H1 (cell line): Measurements from ENCODE around the gene LCN15. TPM values are rescaled to one million over a fixed set of nuclear protein-coding genes. Genes with fewer than 3 reads are reported as not detected.

Experiments
- BACH1 ChIP-seq: IDR thresholded peaks from 2 replicates; pipeline ENCODE4 v1.6.1; 2012; ENCODE audit warnings: low read length, improper control_type of control experiment
- CBX5 ChIP-seq: fragments of 300-800, 300-1000 bp; sonication (generic); IDR thresholded peaks from 2 replicates; pipeline ENCODE4 v1.7.1; 2016; ENCODE audit warnings: antibody characterized with exemption, low read length, low read depth
- CHD7 ChIP-seq: fragments of 300-600 bp; sonication (generic); IDR thresholded peaks from 2 replicates; pipeline ENCODE4 v1.7.1; 2012; ENCODE audit warnings: low read length, moderate library complexity, mild to moderate bottlenecking, inconsistent platforms; ENCODE audit not compliant: insufficient replicate concordance
- CTCF ChIP-seq, 3 experiments: IDR thresholded peaks; 1 replicate in 2 of 3; 2 replicates in 1 of 3; pipeline versions ENCODE4 v1.5.1 to v1.6.1; 2011; ENCODE audit warnings: low read length in 3 of 3, mild to moderate bottlenecking in 3 of 3, inconsistent platforms in 2 of 3, low read depth in 1 of 3, moderate library complexity in 1 of 3; ENCODE audit not compliant: insufficient read depth in 1 of 3; ENCODE audit errors: control extremely low read depth in 1 of 3
- EZH2 ChIP-seq: fragments of 200-600 bp; sonication (generic); IDR thresholded peaks from 2 replicates; pipeline ENCODE4 v1.7.1; 2012; ENCODE audit warnings: low read depth, mild to moderate bottlenecking, moderate library complexity, low read length, inconsistent platforms; ENCODE audit not compliant: severe bottlenecking
- KDM5A ChIP-seq: fragments of 200-600 bp; IDR thresholded peaks from 2 replicates; pipeline ENCODE4 v1.7.1; 2012; ENCODE audit warnings: mild to moderate bottlenecking, low read length, inconsistent platforms, mixed read lengths
- PHF8 ChIP-seq: fragments of 200-600 bp; sonication (generic); conservative IDR thresholded peaks from 2 replicates; pipeline ENCODE4 v1.7.1; 2012; ENCODE audit warnings: low read depth, mild to moderate bottlenecking, inconsistent platforms, low read length, moderate library complexity
- POLR2A ChIP-seq, 2 experiments: IDR thresholded peaks; 1 replicate in 1 of 2; 2 replicates in 1 of 2; pipeline ENCODE4 v1.6.1; 2011; ENCODE audit warnings: low read depth in 2 of 2, low read length in 2 of 2, mild to moderate bottlenecking in 2 of 2; ENCODE audit errors: control extremely low read depth in 1 of 2
- RFX5 ChIP-seq: IDR thresholded peaks from 2 replicates; pipeline ENCODE4 v1.6.1; 2011; ENCODE audit warnings: low read depth, low read length, improper control_type of control experiment, borderline replicate concordance
- polyA plus RNA-seq, 7 experiments: library from polyadenylated mRNA; depleted of rRNA in 3 of 7; stranded (reverse) in 5 of 7; unstranded in 2 of 7; fragments of >200 nt in 5 of 7; fragments of 200-250 nt in 2 of 7; gene quantifications; 1 replicate in 5 of 7; 2 replicates in 1 of 7; 4 replicates in 1 of 7; pipeline versions ENCODE4 v1.2.1 to v1.2.3, GENCODE V29; 2011 to 2013; ENCODE audit warnings: missing spikeins in 2 of 7, mixed read lengths in 2 of 7
- total RNA-seq: library from RNA; stranded (reverse); fragmentation: NEBNext Ultra II Directional; extraction: Animal tissue kit (Norgen Biotek cat#: 25700); gene quantifications from 2 replicates; pipeline ENCODE4 v1.2.1, GENCODE V29; 2021

LCN15 gene
- total and polyA plus RNA-seq, 2 of the 8 experiments (the other 6 are each of a cell fraction or from before 2014, with no cell fraction given): 0.08 to 0.47 TPM

- TF ChIP-seq CHD7: no peak
- no peak for TF ChIP-seq EZH2
- peak; percentile 56; the same call in 1 of the 2 replicates for TF ChIP-seq KDM5A
- peak in 1 of 2 experiments; percentile 99; a peak in 2 of 3 replicates for TF ChIP-seq POLR2A (IDR thresholded peaks at IDR 0.05; ENCODE audit: control extremely low read depth in 1 of 2, low read depth in 2 of 2, low read length in 2 of 2)
- TF ChIP-seq BACH1: peak; percentile 87
- no peak for TF ChIP-seq RFX5
- TF ChIP-seq CBX5: no peak
- TF ChIP-seq CTCF (IDR thresholded peaks at IDR 0.05; ENCODE audit: control extremely low read depth in 1 of 3, insufficient read depth in 1 of 3, low read depth in 1 of 3, low read length in 3 of 3): peak in 2 of 3 experiments; percentile 79 to 96; a peak in 3 of 4 replicates
- TF ChIP-seq PHF8: peak; percentile 97
Measured at GRCh38 chr9:136728080-136728547, 36.2 kb downstream of the LCN15 start (continued).
